RWPE1 (cell line): Measurements from ENCODE around the gene MARF1.
"Not testable (repeated sequence)": the region's sequence is repeated elsewhere in the genome, so short reads cannot be mapped to it uniquely, and the experiment has no call there.

Source experiments
- CTCF ChIA-PET: fragments of 350-600 bp; sonication (Branson Sonifier 250); formaldehyde crosslinking; extraction: SDS; loops from one replicate; lab custom pipeline; 2021; lab: Yijun Ruan, JAX
- POLR2A ChIA-PET: fragments of 400-600 bp; formaldehyde crosslinking; extraction: SDS; loops from one replicate; lab custom pipeline; 2020; ENCODE audit warnings: antibody characterized with exemption; ENCODE audit not compliant: low non-redundant PET; lab: Yijun Ruan, JAX
- DNase-seq: peaks from one replicate; pipeline ENCODE4 v3.0.0; 2012; ENCODE audit warnings: low spot score
- H3K27ac ChIP-seq: fragments of 450-650 bp; 2 replicates; pipeline ENCODE4 v1.5.1; 2017
- TF ChIP-seq, protein P1 (sequence below): fragments of 450-650 bp; conservative IDR thresholded peaks from 2 replicates; pipeline ENCODE4 v1.5.1; 2017; ENCODE audit warnings: low read depth, mild to moderate bottlenecking

The MARF1 gene

GRCh38 chr16:15654591-15654990, 11.6 kb upstream of the MARF1 start:
- CTCF ChIA-PET = no interaction called here
- H3K27ac ChIP-seq = peak overlapping the region; percentile 92
- no peak for DNase-seq
- TF ChIP-seq, protein P1, sequence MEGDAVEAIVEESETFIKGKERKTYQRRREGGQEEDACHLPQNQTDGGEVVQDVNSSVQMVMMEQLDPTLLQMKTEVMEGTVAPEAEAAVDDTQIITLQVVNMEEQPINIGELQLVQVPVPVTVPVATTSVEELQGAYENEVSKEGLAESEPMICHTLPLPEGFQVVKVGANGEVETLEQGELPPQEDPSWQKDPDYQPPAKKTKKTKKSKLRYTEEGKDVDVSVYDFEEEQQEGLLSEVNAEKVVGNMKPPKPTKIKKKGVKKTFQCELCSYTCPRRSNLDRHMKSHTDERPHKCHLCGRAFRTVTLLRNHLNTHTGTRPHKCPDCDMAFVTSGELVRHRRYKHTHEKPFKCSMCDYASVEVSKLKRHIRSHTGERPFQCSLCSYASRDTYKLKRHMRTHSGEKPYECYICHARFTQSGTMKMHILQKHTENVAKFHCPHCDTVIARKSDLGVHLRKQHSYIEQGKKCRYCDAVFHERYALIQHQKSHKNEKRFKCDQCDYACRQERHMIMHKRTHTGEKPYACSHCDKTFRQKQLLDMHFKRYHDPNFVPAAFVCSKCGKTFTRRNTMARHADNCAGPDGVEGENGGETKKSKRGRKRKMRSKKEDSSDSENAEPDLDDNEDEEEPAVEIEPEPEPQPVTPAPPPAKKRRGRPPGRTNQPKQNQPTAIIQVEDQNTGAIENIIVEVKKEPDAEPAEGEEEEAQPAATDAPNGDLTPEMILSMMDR = no peak
- POLR2A ChIA-PET = no interaction called here

GRCh38 chr16:15653227-15653626, 10.3 kb upstream of the MARF1 start:
- peak overlapping the region; percentile 92 for H3K27ac ChIP-seq
- TF ChIP-seq, protein P1 = no peak
- POLR2A ChIA-PET = no interaction called here
- CTCF ChIA-PET = no interaction called here
- peak; percentile 59 for DNase-seq

- ChIA-PET CTCF (no interaction called here), POLR2A (no interaction called here)
- TF ChIP-seq, protein P1 = no peak
- no peak for DNase-seq
- peak overlapping the region; percentile 92 for H3K27ac ChIP-seq
Measured at GRCh38 chr16:15652293-15653001, 9.5 kb upstream of the MARF1 start.

DNA sequence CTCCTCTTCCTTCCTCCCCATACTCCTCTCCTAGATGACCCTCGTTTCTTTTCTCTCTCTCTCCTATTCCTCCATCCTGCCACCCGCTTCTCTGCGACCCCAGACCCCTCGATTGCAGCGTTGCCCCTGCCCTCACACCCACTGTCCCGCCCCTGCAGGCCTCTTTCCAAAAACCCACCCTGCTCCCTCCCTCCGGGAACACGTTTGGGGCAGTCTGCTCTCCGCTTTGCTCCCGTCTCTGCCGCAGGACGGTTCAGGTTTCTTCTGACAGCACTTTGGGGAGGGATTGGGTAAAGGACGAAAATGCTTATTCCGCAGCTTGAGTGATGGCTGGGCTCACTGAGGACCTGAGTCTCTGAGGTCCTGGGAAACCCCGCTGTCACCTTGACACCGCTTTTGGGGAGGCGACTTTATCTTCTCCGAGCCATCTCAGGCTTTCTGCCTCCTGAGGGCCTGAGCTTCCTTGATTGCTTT, 7.8 kb upstream of the MARF1 start:
- DNase-seq = peak; percentile 21
- ChIA-PET POLR2A (interaction anchor here (0.6 kb wide), 1 partner anchor 16 kb away, joined by 3 read pairs; no protein-coding TSS in a partner anchor), CTCF (interaction anchor here (0.5 kb wide), 1 partner anchor 31 kb away, joined by 4 read pairs; no protein-coding TSS in a partner anchor)
- TF ChIP-seq, protein P1 = no peak
- peak overlapping the region; percentile 92 for H3K27ac ChIP-seq

- H3K27ac ChIP-seq = peak within 1 kb of the TSS; percentile 92
- peak; percentile 94 for DNase-seq
- POLR2A ChIA-PET = no interaction called here
- CTCF ChIA-PET = no interaction called here
- TF ChIP-seq, protein P1 = no peak
Measured at GRCh38 chr16:15650019-15650697, 7.2 kb upstream of the MARF1 start, which contains the start of gene NDE1. Gene NDE1 (plus strand): TSS chr16:15650245. CDS start chr16:15664779, 14,534 bp downstream.

- no peak for DNase-seq
- H3K27ac ChIP-seq = peak overlapping the region; percentile 92
- CTCF ChIA-PET = no interaction called here
Measured at GRCh38 chr16:15649727-15650018, 6.7 kb upstream of the MARF1 start.

GRCh38 chr16:15649311-15649710, 6.4 kb upstream of the MARF1 start:
- CTCF ChIA-PET, POLR2A ChIA-PET, DNase-seq: not testable (repeated sequence)
- H3K27ac ChIP-seq = peak overlapping the region; percentile 92

More at GRCh38 chr16:15649727-15650018, 6.7 kb upstream of the MARF1 start:
- POLR2A ChIA-PET = no interaction called here
- TF ChIP-seq, protein P1 = no peak
